Measurements from ENCODE around the gene RGP1. TPM values are rescaled to one million over a fixed set of nuclear protein-coding genes. Genes with fewer than 3 reads are reported as not detected.

Gene RGP1
- polyA plus RNA-seq, 1 donor, result 32.2 TPM

- DNase-seq, result no peak
Measured at GRCh38 chr9:35806101-35806500, 57.0 kb downstream of the RGP1 start.

Other genes with a start within 250 kb of the RGP1 start
- gene TESK1, start 144.0 kb upstream of the RGP1 start, polyA plus RNA-seq (ENCODE audit: insufficient read length), result 39.3 TPM
- 3.6 TPM for gene CD72, start 130.9 kb upstream of the RGP1 start, polyA plus RNA-seq (ENCODE audit: insufficient read length)
- gene SIT1, start 98.4 kb upstream of the RGP1 start, polyA plus RNA-seq (ENCODE audit: insufficient read length), result 0.32 TPM
- not detected for gene RMRP, start 91.3 kb upstream of the RGP1 start, polyA plus RNA-seq (ENCODE audit: insufficient read length)
- 12.6 TPM for gene CCDC107, start 91.0 kb upstream of the RGP1 start, polyA plus RNA-seq (ENCODE audit: insufficient read length)
- 15.4 TPM for gene ARHGEF39, start 84.1 kb upstream of the RGP1 start, polyA plus RNA-seq (ENCODE audit: insufficient read length)
- 0.58 TPM for gene CA9, start 75.4 kb upstream of the RGP1 start, polyA plus RNA-seq (ENCODE audit: insufficient read length)
- 146 TPM for gene TPM2, start 59.4 kb upstream of the RGP1 start, polyA plus RNA-seq (ENCODE audit: insufficient read length)
- gene TLN1, start 17.1 kb upstream of the RGP1 start, polyA plus RNA-seq (ENCODE audit: insufficient read length), result 156 TPM
- gene CREB3, start 16.6 kb upstream of the RGP1 start, polyA plus RNA-seq (ENCODE audit: insufficient read length), result 37.8 TPM
- gene GBA2, start 59 bp upstream of the RGP1 start, polyA plus RNA-seq (ENCODE audit: insufficient read length), result 138 TPM
- not detected for gene MSMP, start 5.0 kb downstream of the RGP1 start, polyA plus RNA-seq (ENCODE audit: insufficient read length)
- 36.8 TPM for gene NPR2, start 42.3 kb downstream of the RGP1 start, polyA plus RNA-seq (ENCODE audit: insufficient read length)
- 10.4 TPM for gene SPAG8, start 63.0 kb downstream of the RGP1 start, polyA plus RNA-seq (ENCODE audit: insufficient read length)
- 49.7 TPM for gene HINT2, start 65.8 kb downstream of the RGP1 start, polyA plus RNA-seq (ENCODE audit: insufficient read length)
- 0.40 TPM for gene FAM221B, start 79.4 kb downstream of the RGP1 start, polyA plus RNA-seq (ENCODE audit: insufficient read length)
- gene TMEM8B, start 79.9 kb downstream of the RGP1 start, polyA plus RNA-seq (ENCODE audit: insufficient read length), result 27.7 TPM
- not detected for gene OR13J1, start 121.1 kb downstream of the RGP1 start, polyA plus RNA-seq (ENCODE audit: insufficient read length)
- gene HRCT1, start 156.9 kb downstream of the RGP1 start, polyA plus RNA-seq (ENCODE audit: insufficient read length), result 0.30 TPM
- gene SPAAR, start 160.2 kb downstream of the RGP1 start, polyA plus RNA-seq (ENCODE audit: insufficient read length), result 1.4 TPM
- not detected for gene OR2S2, start 208.9 kb downstream of the RGP1 start, polyA plus RNA-seq (ENCODE audit: insufficient read length)